ENCODE measurements around the gene HLA-A.

Gene HLA-A

DNA sequence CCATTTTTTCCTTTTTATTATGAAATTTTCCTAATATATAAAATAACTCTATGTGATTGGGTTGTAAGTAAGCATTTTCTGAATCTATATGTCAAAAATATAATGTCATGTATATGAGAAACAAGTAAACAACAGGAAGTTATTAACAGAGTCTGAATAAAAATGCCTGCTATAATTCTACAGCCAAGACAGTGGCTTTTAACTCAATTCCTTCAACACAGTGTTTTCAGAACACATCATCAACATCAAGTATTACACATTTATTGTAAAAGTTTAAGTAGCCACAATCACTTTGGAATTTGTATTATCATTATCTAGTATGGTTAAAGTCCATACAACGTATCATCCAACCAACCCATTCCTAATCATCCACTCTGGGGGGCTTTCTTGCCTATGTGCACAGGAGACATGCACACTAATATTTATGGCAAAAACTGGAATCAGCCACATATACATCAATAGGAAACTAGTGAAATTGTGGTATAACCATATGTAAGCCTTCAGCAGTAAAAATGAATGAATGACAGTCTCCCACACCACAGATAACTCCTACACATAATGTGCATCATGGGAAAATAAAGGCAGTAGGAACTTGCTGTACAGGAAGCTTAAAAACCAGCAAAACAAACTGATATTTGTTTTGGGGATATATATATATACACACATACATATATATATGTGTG is 6.9 kb upstream of the HLA-A start:
- no peak for DNase-seq

GRCh38 chr6:29938746-29939508 is 3.4 kb upstream of the HLA-A start:
- DNase-seq: no peak

- DNase-seq: no peak
Observed at GRCh38 chr6:29941016-29941415, 1.3 kb upstream of the HLA-A start.

GRCh38 chr6:29941471-29941870 is 861 bp upstream of the HLA-A start:
- DNase-seq: no peak

DNA sequence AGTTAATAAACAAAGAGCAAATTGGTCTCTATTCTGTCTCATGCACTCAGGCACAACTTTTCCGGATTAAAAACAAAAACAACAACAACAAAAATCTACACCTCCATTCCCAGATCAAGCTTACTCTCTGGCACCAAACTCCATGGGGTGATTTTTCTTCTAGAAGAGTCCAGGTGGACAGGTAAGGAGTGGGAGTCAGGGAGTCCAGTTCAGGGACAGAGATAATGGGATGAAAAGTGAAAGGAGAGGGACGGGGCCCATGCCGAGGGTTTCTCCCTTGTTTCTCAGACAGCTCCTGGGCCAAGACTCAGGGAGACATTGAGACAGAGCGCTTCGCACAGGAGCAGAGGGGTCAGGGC is 437 bp upstream of the HLA-A start:
- no peak for DNase-seq

- no peak for DNase-seq
Observed at GRCh38 chr6:29943053-29943966, 978 bp downstream of the HLA-A start.

- DNase-seq: no peak
Observed at GRCh38 chr6:29945281-29945820, 3.0 kb downstream of the HLA-A start.

GRCh38 chr6:29946223-29947076 is 4.1 kb downstream of the HLA-A start:
- no peak for DNase-seq

- DNase-seq: no peak
Observed at GRCh38 chr6:29947077-29947980, 5.0 kb downstream of the HLA-A start.

GRCh38 chr6:29948277-29948676 is 5.9 kb downstream of the HLA-A start:
- no peak for DNase-seq

DNA sequence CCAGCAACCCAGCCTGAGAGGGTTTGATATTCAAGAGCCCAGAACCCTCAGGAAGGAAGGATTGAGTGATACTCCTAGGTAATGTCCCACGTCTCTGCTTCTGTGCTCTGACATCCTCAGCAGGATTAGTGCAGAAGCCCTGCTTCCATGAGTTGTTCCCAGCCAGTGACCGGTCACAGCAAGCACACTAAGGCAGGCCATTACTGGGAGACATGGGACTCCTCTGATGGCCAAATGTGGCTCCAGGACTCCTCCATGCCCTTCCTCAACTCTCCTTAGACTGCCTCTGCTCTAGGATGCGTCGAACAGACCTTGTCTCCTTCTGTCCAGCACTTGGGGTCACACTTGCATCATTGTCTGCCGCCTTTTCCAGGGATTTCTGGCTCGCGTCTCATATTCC is 7.6 kb downstream of the HLA-A start:
- DNase-seq: no peak

DNA sequence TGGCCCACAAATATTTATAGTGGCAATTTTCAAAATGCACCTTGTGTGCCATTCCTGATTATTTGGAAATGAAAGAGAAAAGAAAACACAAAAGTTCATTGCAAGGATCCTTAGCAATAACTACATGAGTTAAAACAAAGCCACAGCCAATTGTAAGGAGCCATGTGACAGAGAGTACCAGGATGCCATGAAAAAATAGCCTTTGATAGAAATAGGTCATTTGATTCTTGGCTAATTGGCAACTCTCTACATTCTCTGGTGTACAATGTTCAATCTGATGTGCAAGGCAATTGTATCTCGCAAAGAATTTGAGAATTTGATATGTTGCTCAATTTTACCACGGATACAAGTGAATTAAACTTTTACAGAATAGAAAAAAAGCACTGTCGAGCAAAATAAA is 9.6 kb downstream of the HLA-A start:
- DNase-seq: no peak

DNA sequence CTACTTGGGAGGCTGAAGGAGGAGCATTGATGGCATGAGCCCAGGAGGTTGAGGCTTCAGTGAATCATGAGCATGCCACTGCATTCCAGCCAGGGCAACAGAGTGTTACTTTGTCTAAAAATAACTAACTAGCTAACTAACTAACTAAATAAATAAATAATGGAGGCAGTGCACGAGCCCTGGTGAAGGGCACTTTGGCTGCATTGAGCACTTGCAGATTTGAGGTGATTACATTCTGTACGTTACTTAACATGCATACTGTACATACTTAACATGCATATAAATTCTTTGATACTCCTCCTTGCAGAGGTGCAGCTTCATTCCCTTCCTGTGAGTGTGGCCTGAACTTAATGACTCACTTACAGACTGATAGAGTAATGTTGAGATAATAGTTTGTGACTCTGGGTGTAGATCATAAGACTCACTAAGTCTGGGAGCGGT is 10.7 kb downstream of the HLA-A start:
- no peak for DNase-seq

GRCh38 chr6:29953686-29954085 is 11.4 kb downstream of the HLA-A start:
- no peak for DNase-seq

- DNase-seq: no peak
Observed at GRCh38 chr6:29954272-29954671, 11.9 kb downstream of the HLA-A start.

DNA sequence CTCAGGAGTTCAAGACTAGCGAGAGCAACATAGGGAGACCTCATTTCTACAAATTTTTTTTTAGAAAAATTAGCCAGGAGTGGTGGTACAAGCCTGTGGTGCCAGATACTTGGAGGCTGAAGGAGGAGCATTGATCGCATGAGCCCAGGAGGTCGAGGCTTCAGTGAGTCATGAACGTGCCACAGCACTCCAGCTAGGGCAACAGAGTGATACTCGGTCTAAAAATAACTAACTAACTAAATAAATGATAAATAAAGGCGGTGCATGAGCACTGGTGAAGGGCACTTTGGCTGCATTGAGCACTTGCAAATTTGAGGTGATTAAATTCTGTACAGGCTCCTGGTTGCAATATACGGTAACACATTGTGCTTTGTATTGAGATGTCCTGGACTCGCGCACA is 13.5 kb downstream of the HLA-A start:
- no peak for DNase-seq

DNA sequence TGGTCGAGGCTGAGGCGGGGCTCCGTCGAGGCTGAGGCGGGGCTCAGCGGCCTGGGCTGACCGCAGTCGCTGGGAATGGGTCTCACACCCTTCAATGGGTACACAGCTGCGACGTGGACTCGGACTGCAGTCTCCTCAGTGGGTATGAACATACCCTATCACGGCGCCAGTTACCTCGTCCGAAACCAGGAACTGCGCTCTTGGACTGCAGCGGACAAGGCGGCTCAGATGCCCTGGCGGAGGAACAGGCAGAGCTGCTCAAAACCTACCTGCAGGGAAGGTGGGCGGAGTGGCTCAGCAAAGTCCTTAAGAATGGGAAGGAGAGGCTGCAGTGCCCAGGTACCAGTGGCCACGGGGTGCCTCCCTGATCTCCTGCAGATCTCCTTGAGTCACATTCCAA is 14.2 kb downstream of the HLA-A start:
- DNase-seq: no peak

DNA sequence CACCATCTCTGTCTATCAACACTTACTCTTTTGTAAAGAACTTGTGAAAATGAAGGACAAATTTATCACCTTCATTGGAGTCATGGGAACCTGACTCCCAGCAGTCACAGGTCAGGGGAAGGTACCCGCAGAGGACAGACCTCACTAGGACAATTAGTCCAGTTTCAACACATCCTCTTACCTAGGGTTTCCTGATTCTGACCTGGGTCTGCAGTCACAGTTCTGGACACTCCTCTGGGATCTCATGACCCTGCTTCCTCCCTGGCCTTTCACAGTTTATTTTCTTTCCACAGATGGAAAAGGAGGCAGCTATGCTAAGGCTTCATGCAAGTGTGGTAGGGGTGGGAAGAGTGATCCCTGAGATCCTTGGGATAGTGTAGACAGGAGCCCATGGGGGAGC is 15.7 kb downstream of the HLA-A start:
- DNase-seq: no peak

GRCh38 chr6:29958921-29959320 is 16.6 kb downstream of the HLA-A start:
- no peak for DNase-seq

DNA sequence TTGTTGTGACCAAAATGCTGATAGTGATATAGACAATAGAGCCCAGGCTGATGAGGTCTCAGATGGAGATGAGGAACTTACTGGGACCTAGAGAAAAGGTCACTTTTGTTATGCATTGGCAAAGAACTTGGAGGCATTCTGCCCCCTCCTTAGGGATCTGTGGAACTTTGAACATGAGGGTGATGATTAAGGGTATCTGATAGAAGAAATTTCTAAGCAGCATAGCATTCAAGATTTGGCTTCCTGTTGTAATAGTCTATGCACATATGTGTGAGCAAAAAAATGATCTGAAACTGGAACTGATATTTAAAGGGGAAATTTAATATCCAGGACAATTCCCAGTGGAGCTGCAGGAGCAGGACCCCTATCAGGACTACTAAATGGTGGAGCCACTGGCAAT is 17.1 kb downstream of the HLA-A start:
- DNase-seq: no peak

DNA sequence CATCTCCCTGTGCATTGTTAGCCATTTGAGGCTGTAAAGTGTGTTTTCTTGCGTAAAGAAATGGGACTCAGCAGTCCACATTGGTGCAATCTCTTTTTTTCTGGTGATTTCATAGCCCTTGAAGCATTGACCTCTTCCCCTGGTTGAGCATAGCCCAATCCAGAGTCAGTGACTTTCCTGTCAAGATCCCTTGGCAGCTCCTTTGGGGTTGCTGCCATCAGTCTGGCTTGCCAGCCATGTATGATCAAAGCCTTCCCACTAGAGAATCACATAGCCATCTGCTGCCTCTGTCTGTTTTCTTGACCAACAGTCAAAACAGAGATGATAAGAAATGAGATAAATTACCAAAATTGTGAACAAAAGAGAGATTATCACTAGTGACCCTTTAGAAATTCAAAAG is 19.6 kb downstream of the HLA-A start:
- no peak for DNase-seq

Data from cerebellar nuclear complex (tissue), 1 donor.